AG10803 (cell line): ENCODE results near the gene FRRS1.
A peak's percentile ranks its signal among the peaks of the same experiment; 100 is the strongest.

Experiments
- DNase-seq: peaks from one replicate; pipeline ENCODE4 v3.0.0; 2010; ENCODE audit warnings: low read depth
- H3K4me3 ChIP-seq: 2 replicates; pipeline ENCODE4 v1.5.1; 2011; ENCODE audit warnings: mild to moderate bottlenecking, low read length, control low read depth
- TF ChIP-seq, protein P1 (sequence below): conservative IDR thresholded peaks from 2 replicates; pipeline ENCODE4 v1.5.1; 2011; ENCODE audit warnings: mild to moderate bottlenecking, low read length, control low read depth, inconsistent platforms

FRRS1 gene

DNA sequence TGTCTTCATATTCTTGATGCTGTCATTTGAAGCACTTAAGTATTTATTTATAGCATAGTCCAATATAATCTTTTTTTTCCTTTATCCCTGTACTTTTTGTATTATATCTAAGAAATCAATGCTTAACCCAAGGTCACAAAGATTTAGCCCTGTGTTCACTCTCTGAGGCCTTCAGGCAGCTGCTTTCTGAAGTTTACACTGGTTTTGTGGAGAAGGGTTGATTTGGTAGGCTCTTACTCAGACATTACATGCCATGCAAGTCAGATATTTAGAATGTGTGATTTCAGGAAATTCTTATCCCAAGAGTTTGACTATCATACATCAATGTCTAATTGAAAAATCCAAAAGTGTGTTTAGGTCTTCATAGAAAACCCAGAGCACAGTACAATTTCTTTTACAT, 64.2 kb downstream of the FRRS1 start:
- no peak overlapping the region for H3K4me3 ChIP-seq
- DNase-seq: no peak
- TF ChIP-seq, protein P1, sequence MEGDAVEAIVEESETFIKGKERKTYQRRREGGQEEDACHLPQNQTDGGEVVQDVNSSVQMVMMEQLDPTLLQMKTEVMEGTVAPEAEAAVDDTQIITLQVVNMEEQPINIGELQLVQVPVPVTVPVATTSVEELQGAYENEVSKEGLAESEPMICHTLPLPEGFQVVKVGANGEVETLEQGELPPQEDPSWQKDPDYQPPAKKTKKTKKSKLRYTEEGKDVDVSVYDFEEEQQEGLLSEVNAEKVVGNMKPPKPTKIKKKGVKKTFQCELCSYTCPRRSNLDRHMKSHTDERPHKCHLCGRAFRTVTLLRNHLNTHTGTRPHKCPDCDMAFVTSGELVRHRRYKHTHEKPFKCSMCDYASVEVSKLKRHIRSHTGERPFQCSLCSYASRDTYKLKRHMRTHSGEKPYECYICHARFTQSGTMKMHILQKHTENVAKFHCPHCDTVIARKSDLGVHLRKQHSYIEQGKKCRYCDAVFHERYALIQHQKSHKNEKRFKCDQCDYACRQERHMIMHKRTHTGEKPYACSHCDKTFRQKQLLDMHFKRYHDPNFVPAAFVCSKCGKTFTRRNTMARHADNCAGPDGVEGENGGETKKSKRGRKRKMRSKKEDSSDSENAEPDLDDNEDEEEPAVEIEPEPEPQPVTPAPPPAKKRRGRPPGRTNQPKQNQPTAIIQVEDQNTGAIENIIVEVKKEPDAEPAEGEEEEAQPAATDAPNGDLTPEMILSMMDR: no peak

DNA sequence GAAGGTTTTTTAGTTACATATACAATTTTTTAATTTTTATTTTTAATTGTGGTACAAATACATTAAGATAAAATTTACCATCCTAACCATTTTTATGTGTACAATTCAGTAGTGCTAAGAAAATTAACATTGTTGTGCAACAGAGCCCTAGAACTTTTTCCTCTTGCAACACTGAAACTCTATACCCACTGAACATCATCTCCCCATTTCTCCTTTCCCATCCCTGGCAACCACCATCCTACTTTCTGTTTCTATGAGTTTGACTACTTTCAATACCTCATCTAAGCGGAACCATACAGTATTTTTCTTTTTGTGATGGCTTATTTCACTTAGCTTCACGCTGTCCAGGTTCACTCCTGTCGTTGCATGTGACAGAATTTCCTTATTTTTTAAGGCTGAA, 66.4 kb downstream of the FRRS1 start:
- H3K4me3 ChIP-seq: no peak overlapping the region
- TF ChIP-seq, protein P1: no peak
- no peak for DNase-seq

- H3K4me3 ChIP-seq: no peak overlapping the region
- DNase-seq: no peak
- TF ChIP-seq, protein P1: no peak
These were observed 68.9 kb downstream of the FRRS1 start for GRCh38 chr1:99697580-99697979.

GRCh38 chr1:99696616-99697015, 69.8 kb downstream of the FRRS1 start:
- TF ChIP-seq, protein P1: no peak
- DNase-seq: no peak
- H3K4me3 ChIP-seq: no peak overlapping the region

DNA sequence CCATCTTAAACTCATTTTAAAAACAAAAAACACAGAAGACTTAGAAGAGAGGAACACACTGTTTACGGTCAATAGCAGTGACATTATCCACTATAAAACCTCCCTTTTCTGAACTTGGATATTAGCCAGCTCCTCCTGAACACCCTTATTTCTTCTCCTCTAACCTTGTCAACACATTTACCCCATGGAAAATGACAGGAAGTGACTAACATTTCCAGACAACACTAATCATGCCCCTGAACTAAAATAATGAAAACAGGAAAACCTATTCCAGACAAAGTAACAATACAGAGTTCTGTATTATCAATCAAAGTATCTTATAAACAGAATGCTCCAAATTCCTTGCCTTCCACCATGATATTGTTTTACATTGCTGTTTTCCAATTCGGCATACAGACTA, 75.3 kb downstream of the FRRS1 start:
- TF ChIP-seq, protein P1: no peak
- no peak for DNase-seq

DNA sequence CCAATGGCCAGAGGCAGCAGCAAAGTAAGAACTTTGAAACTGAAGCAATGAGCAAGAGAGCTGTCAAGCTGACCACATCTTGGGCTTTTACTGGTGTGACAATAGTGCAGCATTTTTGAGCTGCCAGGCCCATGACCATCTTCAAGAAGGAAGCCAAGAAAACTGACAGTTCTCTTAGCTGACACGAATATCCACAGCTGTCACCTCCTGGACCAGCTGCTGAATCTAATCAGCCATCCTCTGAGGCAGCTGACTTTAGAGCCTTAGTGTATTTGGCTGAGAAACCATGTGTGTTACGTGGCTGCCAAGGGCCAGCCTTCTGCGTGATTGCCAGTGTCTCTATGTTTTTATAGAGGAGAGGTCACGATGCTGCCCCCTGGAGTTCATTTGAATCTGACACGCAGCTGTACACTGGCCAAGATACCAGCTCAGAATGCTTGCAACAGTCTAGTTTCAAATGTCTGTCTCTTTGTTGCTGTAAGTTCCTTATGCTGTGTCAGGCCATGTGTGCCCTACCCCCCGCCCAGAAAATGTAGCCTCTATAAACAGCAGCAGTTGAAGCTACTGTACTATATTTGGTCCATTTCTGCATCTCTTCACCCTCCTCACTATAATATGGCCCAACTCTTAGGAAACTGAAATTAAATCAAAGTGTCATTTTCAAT, 80.8 kb downstream of the FRRS1 start:
- peak; percentile 93 for DNase-seq
- no peak overlapping the region for H3K4me3 ChIP-seq
- TF ChIP-seq, protein P1: peak; percentile 62

More for the DNA sequence above, 75.3 kb downstream of the FRRS1 start:
- no peak overlapping the region for H3K4me3 ChIP-seq

DNA sequence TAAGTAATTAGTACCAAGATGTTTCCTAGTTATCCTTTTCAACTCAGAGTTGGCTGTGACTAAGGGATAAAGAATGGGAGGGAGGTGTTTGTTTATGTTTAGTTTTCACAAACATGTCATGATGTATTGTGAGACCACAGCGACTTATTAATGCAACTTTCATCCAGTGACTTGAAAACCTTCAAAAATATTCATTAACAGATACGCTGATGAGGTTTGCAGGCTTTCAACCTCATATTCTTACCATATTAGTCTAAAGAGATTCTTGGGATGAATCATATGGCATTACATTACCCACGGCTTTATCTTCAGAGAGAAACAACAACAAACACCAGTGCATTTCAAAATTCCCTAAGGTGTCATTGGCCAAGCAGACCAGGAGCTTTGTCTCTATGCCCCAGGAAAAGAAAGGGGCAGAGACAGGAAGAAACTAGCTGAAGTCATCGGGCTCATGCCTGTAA, 84.1 kb downstream of the FRRS1 start:
- H3K4me3 ChIP-seq: no peak overlapping the region
- TF ChIP-seq, protein P1: no peak
- peak; percentile 62 for DNase-seq
